ENCODE data around the gene MYH7.
"Not testable (repeated sequence)": the region's sequence is repeated elsewhere in the genome, so short reads cannot be mapped to it uniquely, and the experiment has no call there.

Gene MYH7

GRCh38 chr14:23435543-23436326 is at the start of gene MYH7:
MYH7 (minus strand) TSS chr14:23435660; CDS start chr14:23433732, 1,928 bp downstream.
- DNase-seq, result no peak

GRCh38 chr14:23483236-23483854 is 47.9 kb upstream of the MYH7 start:
- DNase-seq, result no peak

DNA sequence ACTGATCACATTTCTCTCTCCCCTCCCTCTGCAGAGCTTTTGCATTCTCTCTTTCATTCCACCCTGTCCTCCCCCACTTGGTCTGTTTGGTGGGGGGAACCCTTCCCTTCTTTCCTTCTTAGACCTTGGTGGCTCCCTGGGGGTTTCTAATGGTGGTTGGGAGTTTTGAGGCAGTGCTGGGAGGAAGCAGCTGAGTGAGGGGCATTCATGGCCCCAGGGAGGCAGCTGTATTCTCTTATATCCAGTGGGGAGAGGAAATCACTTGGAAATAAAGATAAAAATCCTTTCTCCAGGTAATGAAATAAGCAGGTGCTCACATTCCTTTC is 47.3 kb upstream of the MYH7 start:
- DNase-seq, result no peak

DNA sequence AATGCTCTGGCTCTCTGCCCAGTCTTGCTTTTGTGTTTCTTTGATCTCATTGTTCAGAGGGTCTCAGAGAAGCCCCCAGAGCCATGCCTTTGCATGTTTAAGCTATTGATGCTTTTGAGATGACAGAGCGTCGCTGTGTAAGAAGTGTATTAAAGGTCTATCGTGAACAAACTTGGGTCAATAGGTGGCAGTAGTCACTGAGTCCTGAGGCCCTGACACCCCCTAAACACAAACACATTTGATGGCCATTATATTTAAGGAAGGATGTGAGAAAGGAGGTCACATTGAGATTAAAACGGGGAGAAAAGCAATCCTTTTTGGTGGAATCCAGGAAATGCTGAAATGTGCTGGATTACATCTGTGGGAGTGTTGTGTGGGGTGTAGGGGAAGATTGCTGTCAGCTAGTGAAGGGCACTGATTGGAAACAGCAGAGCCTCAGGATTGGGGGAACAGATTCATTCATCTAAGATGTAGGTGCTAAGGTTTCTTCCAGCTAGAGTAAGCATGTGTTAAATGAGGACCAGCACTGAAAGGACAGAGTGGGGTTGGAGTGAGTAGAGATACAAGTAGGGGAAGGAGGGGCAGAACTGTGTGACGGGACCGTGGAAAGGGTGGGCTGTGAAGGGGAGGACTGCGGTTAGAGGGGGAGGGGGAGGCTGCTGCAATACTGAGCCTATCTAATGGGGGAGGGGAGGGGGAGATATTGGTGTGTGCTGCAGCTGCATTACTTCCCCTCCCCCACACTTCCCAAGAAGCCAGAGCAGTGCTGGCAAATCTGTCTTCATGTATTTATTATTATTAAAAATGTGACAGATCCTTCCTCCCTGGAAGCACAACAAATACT is 46.7 kb upstream of the MYH7 start:
- no peak for DNase-seq

DNA sequence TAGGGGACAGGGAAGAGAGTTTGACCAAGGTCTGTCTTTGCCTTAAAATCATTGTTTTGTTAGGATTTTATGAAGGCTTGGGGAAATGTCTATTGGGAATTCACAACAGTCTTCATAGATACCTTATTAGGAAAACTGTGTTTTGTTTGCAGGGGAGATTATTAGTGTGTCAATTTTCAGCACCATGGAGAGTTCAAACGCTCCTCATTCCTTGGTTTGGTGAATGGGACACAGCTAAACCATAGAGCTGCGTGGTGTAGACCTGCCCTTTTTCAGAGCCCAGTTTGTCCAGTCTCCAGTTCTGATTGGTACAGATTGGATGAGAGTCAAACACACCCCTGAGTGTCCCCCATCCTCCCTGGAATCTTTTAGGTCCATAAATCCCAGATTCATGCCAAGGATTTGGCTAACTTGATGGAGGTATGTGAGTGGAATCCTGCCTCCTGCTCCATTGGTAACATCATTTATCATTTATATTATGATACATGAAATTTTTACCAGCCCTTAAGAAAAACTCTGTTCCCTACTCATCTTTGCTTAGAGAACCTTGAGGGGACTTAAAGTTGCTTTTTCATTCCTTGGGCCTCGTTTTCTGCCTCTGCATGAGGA is 46.0 kb upstream of the MYH7 start:
- no peak for DNase-seq

DNA sequence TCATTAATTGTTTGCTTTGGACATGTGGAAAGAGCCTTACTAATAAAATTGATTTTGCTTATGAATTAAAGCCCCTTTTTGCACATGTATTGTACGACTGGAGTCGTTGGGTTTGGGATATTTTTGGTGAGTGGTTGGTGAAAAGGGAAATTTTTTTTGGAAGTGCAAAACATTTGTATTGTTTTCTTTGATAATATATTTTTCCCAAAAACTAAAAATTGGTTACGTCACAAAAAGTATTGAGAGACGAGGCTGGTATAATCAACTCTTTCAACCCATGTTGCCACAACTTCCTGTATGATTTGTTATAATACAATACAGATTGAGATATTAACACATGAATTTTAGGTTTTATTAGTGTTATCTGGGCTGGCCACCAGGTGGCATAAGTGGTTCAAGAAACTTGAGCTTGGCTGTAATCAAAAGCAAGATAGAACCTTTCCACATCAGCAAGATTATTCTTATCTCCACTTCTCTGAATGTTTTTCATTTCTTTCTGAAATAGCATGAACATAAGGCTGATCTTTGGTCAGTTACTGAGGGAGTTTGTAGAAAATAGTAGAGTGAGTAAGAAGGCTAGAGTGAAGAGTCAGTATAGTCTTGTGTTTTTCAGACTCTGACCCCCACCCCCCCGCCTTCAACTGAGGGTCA is 42.8 kb upstream of the MYH7 start:
- DNase-seq, result peak; percentile 82

GRCh38 chr14:23470947-23471346 is 35.5 kb upstream of the MYH7 start:
- DNase-seq, result no peak

DNA sequence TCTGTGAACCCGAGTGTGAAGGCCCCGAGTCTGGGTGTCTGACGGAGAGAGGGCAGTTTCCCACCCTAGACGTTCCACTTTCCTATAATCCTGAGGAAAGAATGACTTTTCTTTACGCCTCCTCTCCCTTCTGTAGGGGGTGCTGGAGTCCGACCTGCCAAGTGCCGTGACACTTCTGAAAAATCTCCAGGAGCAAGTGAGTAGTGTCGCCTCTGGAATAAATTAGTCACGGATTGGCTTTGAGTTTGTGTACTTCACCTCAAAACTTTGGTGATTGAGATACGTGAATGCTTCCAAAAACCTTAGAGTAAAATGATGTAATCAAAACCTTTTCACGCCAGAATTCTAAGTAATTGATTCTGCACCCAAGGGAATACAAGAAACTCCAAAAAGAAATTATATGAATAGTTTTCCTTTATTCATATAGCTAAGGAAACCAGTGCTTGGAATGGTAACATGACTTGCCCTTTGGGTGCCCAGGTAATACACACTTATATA is 34.5 kb upstream of the MYH7 start:
- no peak for DNase-seq

DNA sequence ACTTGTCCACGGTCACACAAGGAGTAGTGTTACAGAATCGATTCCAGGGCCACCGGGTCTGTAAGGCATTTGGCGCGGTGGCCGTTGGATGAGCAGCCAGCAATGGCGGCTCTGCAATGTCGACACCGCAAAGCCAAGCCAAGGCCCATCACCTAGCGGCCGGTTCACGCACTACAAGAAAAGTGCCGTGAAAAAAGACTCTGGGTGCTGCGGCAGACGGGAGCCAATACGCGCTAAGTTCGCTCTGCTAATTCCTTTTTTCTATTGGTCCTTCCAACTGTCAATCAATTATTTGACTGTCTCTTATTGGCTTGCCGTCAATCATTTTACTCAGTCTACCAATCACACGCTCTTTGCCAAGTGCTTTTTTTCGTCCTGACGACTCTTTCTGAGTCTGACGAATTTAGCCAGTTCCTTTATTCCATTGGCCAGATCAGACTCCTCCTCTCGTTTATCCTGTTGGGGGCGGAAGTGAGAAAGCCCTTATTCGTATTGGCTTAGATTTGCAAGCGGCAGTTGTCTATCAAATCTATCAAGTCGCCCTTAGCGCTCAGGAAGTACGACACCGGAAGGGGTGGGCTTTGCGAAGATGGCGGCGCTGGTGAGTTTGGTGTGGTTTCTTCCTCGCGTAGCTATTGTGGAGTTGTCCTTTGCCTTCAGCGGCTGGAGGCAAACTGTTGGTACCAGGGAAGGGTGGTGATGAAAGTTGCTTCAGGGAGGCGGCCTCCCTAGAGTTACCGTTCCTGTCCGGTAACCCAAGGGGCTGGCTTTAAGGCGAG is 33.9 kb upstream of the MYH7 start, which contains the start of gene NGDN:
TSS of gene NGDN (plus strand) at position 577 of the 779 bp plus-strand sequence. CDS start at position 590, 13 bp downstream.
- peak; percentile 99 for DNase-seq

- no peak for DNase-seq
These were observed 33.3 kb upstream of the MYH7 start for GRCh38 chr14:23468704-23469126.

GRCh38 chr14:23465261-23465660 is 29.8 kb upstream of the MYH7 start:
- DNase-seq, result no peak

DNA sequence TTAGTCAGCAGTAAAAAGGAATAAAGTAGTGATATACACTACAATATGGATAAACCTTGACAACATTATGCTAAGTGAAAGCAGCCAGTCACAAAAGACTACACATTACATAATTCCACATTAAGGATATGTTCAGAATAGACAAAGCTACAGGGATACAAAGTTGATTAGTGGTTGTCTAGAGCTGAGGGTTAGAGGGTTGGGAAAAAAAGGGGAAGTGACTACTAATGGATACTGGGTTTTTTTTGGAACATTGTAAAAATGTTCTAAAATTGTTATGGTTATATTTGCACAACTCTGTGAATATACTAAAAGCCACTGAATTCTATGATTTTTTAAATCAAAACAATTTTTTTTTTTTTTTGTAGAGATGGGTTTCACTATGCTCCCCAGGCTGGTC is 29.2 kb upstream of the MYH7 start:
- no peak for DNase-seq

- no peak for DNase-seq
These were observed 25.5 kb upstream of the MYH7 start for GRCh38 chr14:23460960-23461359.

GRCh38 chr14:23457587-23458445 is 22.4 kb upstream of the MYH7 start:
- no peak for DNase-seq

DNA sequence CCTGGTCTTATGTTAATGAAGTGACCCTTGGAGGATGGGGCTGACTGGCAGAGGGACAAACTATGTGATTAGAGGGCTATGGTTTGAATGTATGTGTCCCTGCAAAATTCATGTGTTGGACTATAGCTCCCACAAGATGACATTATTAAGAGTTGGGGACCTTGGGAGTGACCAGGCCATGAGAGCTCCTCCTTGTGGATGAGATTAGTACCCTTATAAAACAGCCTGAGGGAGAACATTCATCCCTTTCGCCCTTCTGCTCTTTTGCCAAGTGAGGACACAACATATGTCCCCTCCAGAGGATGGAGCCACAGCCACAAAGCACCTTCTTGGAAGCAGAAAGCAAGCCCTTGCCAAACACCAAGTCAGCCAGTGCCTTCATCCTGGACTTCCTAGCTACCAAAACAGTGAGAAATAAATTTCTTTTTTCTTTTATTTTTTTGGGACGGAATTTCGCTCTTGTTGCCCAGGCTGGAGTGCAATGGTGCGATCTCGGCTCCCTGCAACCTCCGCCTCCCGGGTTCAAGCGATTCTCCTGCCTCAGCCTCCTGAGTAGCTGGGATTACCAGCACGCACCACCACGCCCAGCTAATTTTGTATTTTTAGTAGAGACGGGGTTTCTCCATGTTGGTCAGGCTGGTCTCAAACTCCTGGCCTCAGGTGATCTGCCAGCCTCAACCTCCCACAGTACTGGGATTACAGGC is 21.6 kb upstream of the MYH7 start:
- not testable (repeated sequence) for DNase-seq

DNA sequence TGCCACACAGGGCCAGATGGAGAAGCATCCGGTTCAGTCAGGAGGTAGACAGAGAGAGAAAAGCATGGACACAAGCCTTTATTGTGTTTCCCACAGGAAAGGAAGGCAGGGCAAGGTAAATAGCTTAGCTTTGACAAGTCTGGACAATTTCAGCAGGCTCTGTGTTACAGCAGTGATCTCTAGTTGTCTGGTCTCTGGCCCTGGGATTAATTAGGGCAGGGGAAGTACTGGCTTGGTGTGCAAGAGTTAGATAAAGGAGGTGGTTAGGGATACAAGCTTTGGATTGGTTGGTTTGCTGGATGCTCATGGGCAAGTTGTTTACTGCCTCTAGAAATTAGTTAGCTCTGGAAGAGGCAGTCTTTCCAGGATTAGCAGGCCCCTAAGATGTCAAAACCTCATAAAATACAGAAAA is 19.0 kb upstream of the MYH7 start:
- no peak for DNase-seq

GRCh38 chr14:23452237-23452636 is 16.8 kb upstream of the MYH7 start:
- no peak for DNase-seq

DNA sequence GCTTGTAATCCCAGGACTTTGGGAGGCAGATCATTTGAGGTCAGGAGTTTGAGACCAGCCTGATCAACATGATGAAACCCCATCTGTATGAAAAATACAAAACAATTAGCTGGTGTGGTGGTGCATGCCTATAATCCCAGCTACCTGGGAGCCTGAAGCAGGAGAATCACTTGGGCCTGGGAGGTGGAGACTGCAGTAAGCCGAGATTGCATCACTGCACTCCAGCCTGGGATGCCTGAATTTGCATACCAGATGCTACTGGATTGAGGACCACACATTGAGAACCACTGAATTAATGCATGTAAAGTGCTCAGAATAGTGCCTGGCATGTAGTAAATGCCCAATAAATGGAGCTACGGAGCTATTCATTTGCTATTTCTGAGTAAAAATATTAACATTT is 14.9 kb upstream of the MYH7 start:
- no peak for DNase-seq

DNA sequence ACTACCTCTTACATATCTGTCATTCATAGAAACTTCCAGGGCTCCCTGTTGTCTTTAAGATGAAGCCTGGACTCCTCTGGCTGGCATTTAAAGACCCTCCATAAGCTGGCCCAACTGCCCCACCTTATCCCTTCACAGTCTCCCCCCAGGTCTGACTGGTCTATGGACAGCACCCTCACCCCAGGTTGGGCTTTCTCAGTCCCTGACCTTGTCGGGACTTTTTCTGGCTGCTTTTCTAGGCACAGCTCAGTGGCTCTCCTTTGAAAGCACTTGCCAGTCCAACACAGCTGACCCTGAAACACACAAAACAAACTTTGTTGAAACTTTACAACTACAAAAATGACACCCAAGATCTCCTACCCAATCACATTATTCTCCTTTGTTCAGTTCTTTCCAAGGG is 13.9 kb upstream of the MYH7 start:
- DNase-seq, result no peak
